Right lobe of liver (tissue), 4 donors: Measurements from ENCODE around the gene FAM120AOS.

Experiments used
- POLR2A ChIP-seq: fragments of 450-650 bp; IDR thresholded peaks from one replicate; pipeline ENCODE4 v1.6.1; 2017; ENCODE audit warnings: antibody characterized with exemption, mild to moderate bottlenecking
- TF ChIP-seq, protein P1 (sequence below), 4 donors: fragments of 200-600 bp in 3 of 4; fragments of 450-650 bp in 1 of 4; IDR thresholded peaks; one replicate each; pipeline versions ENCODE4 v1.5.1 to v1.8.0; 2016 to 2022; ENCODE audit warnings: antibody characterized with exemption in 4 of 4, mild to moderate bottlenecking in 2 of 4
- donor health status: DM: no; HTN: no; CAD: no.
- donor health status: DM: no; HTN: no; CAD: no.
- donor health status: DM: no; HTN: yes; CAD: no.

DNA sequence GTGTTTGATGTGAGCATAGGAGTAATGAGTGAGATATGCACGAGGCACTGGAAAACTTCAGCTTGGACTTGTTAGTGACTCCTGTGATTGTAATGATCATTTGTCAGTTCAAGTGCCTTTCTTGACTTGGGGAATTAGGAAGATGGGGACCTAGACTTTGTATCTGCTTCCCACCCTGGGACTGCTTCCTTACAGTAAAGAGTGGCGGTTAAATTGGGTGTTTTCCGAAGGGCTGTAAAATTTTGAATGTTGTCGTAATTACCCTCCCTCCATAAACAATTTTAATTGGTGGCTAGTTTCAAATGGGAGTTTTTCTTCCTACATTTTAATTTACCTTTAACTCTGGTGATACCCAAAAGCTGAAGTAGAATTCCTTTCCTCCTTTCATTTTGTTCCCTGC, 23.5 kb upstream of the FAM120AOS start:
- TF ChIP-seq, protein P1, sequence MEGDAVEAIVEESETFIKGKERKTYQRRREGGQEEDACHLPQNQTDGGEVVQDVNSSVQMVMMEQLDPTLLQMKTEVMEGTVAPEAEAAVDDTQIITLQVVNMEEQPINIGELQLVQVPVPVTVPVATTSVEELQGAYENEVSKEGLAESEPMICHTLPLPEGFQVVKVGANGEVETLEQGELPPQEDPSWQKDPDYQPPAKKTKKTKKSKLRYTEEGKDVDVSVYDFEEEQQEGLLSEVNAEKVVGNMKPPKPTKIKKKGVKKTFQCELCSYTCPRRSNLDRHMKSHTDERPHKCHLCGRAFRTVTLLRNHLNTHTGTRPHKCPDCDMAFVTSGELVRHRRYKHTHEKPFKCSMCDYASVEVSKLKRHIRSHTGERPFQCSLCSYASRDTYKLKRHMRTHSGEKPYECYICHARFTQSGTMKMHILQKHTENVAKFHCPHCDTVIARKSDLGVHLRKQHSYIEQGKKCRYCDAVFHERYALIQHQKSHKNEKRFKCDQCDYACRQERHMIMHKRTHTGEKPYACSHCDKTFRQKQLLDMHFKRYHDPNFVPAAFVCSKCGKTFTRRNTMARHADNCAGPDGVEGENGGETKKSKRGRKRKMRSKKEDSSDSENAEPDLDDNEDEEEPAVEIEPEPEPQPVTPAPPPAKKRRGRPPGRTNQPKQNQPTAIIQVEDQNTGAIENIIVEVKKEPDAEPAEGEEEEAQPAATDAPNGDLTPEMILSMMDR (IDR thresholded peaks at IDR 0.05), result no peak
- TF ChIP-seq POLR2A, result no peak
